Choroid plexus epithelial cell (primary cell): ENCODE measurements around the gene FOXP1.
A peak's percentile ranks its signal among the peaks of the same experiment; 100 is the strongest.

ENCODE experiments used
- DNase-seq: peaks from one replicate; pipeline ENCODE4 v3.0.0-alpha.2; 2010; ENCODE audit warnings: low read depth
- H3K4me3 ChIP-seq: 2 replicates; pipeline ENCODE4 v1.5.1; 2011; ENCODE audit warnings: low read depth, mild to moderate bottlenecking, control low read depth, low read length, moderate library complexity
- TF ChIP-seq, protein P1 (sequence below): conservative IDR thresholded peaks from 2 replicates; pipeline ENCODE4 v1.5.1; 2011; ENCODE audit warnings: low read depth, mild to moderate bottlenecking, control low read depth, inconsistent platforms, low read length, moderate library complexity

FOXP1 gene

GRCh38 chr3:71144525-71145253 lies 438.8 kb downstream of the FOXP1 start:
- no peak for DNase-seq
- H3K4me3 ChIP-seq, result no peak overlapping the region
- TF ChIP-seq, protein P1, sequence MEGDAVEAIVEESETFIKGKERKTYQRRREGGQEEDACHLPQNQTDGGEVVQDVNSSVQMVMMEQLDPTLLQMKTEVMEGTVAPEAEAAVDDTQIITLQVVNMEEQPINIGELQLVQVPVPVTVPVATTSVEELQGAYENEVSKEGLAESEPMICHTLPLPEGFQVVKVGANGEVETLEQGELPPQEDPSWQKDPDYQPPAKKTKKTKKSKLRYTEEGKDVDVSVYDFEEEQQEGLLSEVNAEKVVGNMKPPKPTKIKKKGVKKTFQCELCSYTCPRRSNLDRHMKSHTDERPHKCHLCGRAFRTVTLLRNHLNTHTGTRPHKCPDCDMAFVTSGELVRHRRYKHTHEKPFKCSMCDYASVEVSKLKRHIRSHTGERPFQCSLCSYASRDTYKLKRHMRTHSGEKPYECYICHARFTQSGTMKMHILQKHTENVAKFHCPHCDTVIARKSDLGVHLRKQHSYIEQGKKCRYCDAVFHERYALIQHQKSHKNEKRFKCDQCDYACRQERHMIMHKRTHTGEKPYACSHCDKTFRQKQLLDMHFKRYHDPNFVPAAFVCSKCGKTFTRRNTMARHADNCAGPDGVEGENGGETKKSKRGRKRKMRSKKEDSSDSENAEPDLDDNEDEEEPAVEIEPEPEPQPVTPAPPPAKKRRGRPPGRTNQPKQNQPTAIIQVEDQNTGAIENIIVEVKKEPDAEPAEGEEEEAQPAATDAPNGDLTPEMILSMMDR, result no peak

- no peak for DNase-seq
- TF ChIP-seq, protein P1, result no peak
- H3K4me3 ChIP-seq, result no peak overlapping the region
These were observed 440.0 kb downstream of the FOXP1 start for GRCh38 chr3:71143493-71143892.

- TF ChIP-seq, protein P1, result no peak
- DNase-seq, result peak; percentile 38
- no peak overlapping the region for H3K4me3 ChIP-seq
These were observed 440.9 kb downstream of the FOXP1 start for GRCh38 chr3:71142441-71143161.

GRCh38 chr3:71140477-71140876 lies 443.1 kb downstream of the FOXP1 start:
- DNase-seq, result no peak
- no peak overlapping the region for H3K4me3 ChIP-seq
- TF ChIP-seq, protein P1, result no peak

DNA sequence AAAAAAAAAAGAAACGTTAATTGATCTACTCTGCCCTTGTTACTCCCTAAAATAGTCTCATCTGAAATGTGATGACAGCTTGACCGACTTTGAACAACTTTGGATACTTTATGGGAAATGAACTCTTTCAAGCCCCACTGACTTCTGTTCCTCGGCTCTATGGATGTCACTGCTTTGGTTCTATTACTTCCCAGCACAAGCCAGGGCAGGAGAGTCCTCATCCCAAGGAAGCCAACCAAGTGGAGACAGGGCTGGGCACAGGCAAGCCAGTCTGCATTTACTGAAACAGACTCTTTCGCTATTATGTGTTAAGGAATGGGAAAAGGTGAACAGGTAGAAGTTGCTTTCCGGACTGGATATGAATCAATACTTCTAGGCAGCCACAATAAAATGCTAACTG lies 444.0 kb downstream of the FOXP1 start:
- no peak for DNase-seq
- TF ChIP-seq, protein P1, result no peak
- H3K4me3 ChIP-seq, result no peak overlapping the region

GRCh38 chr3:71138410-71138809 lies 445.1 kb downstream of the FOXP1 start:
- H3K4me3 ChIP-seq, result no peak overlapping the region
- DNase-seq, result no peak
- TF ChIP-seq, protein P1, result no peak

DNA sequence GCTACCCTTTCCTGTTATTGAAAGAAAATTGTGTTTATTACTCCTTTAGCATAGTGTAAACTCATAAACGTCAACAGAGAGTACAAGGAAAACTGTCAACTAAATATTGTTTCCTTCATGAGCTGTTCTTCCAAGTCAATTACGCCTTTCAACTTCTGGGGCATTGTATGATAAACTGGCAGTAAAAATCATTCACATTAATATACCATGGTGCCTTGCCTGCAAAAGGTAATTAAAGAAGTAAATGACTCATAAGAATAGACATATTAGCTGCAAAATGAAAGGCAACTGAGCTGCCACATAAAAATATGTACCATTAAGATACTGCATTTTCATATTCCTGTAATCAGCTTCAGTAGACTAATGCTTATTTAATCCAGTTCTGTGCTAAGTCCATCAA lies 447.3 kb downstream of the FOXP1 start:
- no peak overlapping the region for H3K4me3 ChIP-seq
- no peak for DNase-seq
- TF ChIP-seq, protein P1, result no peak
